ENCODE measurements around the gene CATSPERE.
"Not testable (repeated sequence)": the region's sequence is repeated elsewhere in the genome, so short reads cannot be mapped to it uniquely, and the experiment has no call there.

CATSPERE gene

GRCh38 chr1:244666672-244667418 is 205.8 kb downstream of the CATSPERE start:
- not testable (repeated sequence) for DNase-seq

- DNase-seq = no peak
Observed at GRCh38 chr1:244667797-244668196, 206.7 kb downstream of the CATSPERE start.

GRCh38 chr1:244672946-244673682 is 212.0 kb downstream of the CATSPERE start:
- no peak for DNase-seq

- no peak for DNase-seq
Observed at GRCh38 chr1:244674446-244674845, 213.4 kb downstream of the CATSPERE start.

- no peak for DNase-seq
Observed at GRCh38 chr1:244675167-244675566, 214.1 kb downstream of the CATSPERE start.

- no peak for DNase-seq
Observed at GRCh38 chr1:244678697-244679096, 217.6 kb downstream of the CATSPERE start.

- no peak for DNase-seq
Observed at GRCh38 chr1:244680667-244681066, 219.6 kb downstream of the CATSPERE start.

- not testable (repeated sequence) for DNase-seq
Observed at GRCh38 chr1:244682087-244682486, 221.0 kb downstream of the CATSPERE start.
